Panc1 (cell line): ENCODE data around the gene GNL1.

Experiments used
- TCF7L2 ChIP-seq: IDR thresholded peaks from 2 replicates; pipeline ENCODE4 v1.6.1; 2011; ENCODE audit warnings: mild to moderate bottlenecking, low read depth, low read length, inconsistent platforms
- TF ChIP-seq, protein P1 (sequence below): fragments of 450-650 bp; IDR thresholded peaks from 2 replicates; pipeline ENCODE4 v1.5.1; 2017; ENCODE audit warnings: mild to moderate bottlenecking

DNA sequence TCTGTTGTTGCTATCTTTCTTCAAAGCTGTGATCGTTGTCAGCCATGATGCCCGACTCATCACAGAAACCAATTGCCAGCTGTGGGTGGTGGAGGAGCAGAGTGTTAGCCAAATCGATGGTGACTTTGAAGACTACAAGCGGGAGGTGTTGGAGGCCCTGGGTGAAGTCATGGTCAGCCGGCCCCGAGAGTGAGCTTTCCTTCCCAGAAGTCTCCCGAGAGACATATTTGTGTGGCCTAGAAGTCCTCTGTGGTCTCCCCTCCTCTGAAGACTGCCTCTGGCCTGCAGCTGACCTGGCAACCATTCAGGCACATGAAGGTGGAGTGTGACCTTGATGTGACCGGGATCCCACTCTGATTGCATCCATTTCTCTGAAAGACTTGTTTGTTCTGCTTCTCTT lies 34.2 kb upstream of the GNL1 start:
- TF ChIP-seq, protein P1, sequence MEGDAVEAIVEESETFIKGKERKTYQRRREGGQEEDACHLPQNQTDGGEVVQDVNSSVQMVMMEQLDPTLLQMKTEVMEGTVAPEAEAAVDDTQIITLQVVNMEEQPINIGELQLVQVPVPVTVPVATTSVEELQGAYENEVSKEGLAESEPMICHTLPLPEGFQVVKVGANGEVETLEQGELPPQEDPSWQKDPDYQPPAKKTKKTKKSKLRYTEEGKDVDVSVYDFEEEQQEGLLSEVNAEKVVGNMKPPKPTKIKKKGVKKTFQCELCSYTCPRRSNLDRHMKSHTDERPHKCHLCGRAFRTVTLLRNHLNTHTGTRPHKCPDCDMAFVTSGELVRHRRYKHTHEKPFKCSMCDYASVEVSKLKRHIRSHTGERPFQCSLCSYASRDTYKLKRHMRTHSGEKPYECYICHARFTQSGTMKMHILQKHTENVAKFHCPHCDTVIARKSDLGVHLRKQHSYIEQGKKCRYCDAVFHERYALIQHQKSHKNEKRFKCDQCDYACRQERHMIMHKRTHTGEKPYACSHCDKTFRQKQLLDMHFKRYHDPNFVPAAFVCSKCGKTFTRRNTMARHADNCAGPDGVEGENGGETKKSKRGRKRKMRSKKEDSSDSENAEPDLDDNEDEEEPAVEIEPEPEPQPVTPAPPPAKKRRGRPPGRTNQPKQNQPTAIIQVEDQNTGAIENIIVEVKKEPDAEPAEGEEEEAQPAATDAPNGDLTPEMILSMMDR = no peak
- no peak for TF ChIP-seq TCF7L2
